Activated gamma-delta T cell (primary cell): ENCODE data around the gene ZFYVE28.
"Not testable (repeated sequence)": the region's sequence is repeated elsewhere in the genome, so short reads cannot be mapped to it uniquely, and the experiment has no call there.

Experiments used
- DNase-seq: peaks from one replicate; lab custom pipeline; 2025; lab: John Stamatoyannopoulos, UW

Gene ZFYVE28

GRCh38 chr4:2390784-2391421 is 27.5 kb downstream of the ZFYVE28 start:
- no peak for DNase-seq

DNA sequence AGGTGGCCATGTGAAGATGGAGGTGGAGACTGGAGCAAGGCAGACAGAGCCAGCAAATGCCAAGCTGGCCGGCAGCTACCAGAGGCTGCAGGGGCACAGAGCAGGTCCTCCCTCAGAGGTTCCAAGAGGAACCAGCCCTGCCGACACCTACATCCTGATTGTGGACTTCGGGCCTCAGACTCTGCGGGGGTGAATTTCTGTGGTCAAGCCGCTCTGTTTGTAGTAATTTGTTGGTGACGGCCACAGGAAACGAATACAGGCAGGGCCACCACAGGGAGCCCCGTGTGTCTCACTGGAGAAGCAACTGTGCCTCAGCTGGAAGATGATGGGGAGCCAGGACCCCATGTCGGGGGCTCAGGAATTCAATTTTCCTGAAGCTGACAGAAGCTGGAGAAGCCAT is 28.3 kb downstream of the ZFYVE28 start:
- DNase-seq = no peak

- DNase-seq = no peak
Observed at GRCh38 chr4:2389691-2390090, 28.8 kb downstream of the ZFYVE28 start.

DNA sequence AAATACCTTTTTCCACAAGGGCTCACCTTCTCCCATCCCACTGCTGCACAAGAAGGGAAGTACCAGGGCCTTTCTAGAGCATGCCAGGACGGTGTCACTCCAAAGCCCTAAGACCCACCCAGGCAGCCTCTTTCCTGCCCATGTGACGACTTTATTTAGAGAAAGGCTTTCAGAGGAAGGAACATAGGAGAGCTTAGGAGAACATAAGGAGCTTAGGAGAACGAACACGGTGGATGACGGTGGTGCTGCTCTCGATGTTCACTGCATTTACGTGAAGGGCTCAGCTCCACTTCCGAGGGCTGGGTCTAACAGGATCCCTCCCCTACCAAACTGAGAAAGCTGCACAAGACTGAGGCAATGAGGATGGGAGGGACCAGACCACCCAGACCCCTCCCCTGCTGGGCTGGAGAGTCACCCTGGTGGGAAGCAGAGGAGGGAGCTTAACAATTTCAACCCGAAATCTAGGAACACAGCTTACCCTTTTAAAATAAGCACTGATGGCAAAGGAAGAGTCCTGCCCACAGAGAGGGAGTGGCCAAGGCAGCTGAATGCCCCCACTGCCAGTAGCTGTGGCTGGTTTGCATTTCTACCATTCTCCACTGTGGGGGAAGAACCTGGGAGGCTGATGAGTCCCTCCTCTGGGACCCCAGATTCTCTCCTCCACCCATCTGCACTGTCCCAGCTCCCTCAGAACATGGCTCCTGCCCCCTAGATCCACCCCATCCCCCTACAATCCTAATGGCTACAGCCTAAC is 29.8 kb downstream of the ZFYVE28 start:
- no peak for DNase-seq

DNA sequence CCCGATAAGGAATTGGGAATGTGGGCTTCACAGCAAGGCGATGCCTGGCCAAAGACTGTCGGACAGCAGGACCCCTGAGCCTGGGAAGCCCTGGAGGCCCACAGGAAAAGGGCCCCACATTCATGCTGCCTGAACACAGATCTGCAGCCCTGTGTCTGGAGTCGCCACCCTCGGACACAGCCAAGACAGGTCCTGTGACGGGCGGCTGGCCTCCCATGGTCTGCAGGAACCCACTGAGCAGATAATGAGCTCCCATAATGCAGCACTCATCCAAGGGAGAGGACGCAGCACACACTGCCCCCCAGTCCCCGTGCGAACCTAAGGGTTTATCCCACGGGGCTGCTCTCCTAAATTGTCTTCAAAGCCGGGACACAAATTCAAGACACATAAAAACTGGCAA is 30.6 kb downstream of the ZFYVE28 start:
- no peak for DNase-seq

- DNase-seq = no peak
Observed at GRCh38 chr4:2387218-2387617, 31.2 kb downstream of the ZFYVE28 start.

- DNase-seq = no peak
Observed at GRCh38 chr4:2386717-2387116, 31.7 kb downstream of the ZFYVE28 start.

DNA sequence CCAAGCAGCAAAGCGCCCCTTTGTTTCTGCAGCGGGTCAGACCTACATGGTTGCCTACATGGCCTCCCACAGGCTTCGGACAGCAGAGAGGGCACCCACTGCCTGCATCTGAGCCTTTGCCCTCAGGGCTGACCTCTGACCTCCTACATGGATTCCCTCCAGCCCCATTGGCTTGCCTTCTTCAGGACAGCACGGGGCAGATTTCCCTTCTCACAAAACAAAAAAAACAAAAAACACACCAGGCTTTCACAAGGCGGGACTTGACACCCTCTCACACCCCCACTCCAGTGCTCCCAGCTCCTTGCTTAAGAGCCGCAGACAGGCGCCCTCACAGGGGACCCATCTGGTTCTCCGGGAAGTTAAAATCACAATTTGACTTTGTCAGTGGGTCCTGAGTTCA is 32.9 kb downstream of the ZFYVE28 start:
- no peak for DNase-seq

DNA sequence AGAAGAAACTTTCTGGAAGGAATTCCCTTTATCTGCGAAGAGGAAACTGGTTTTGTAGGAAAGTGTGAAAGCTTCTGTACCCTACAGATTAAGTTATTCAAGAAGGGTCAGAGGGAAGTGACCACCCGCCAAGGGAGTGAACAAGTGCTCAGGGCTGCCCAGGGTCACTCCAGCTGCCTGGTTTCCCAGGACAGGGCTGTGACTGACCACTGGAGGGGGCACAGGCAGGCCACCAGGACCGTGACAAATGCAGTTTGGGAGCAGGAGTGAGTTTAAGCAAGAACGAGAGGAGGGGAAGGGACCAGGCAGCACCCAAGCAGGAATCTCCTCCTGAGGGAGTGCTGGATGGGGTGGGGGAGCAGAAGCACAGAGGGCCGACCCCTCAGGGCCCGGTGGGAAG is 34.2 kb downstream of the ZFYVE28 start:
- DNase-seq = no peak

- DNase-seq = no peak
Observed at GRCh38 chr4:2383760-2384159, 34.7 kb downstream of the ZFYVE28 start.

GRCh38 chr4:2383220-2383631 is 35.2 kb downstream of the ZFYVE28 start:
- DNase-seq = not testable (repeated sequence)

DNA sequence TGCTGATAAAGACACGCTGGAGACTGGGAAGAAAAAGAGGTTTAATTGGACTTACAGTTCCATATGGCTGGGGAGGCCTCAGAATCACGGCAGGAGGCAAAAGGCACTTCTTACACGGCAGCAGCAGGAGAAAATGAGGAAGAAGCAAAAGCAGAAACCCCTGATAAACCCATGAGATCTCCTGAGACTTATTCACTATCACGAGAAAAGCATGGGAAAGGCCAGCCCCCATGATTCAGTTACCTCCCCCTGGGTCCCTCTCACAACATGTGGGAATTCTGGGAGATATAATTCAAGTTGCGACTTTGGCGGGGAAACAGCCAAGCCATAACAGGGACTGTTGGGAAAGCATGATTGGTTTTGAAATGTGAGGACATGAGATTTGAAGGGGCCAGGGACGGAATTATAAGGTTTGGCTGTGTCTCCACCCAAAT is 35.7 kb downstream of the ZFYVE28 start:
- DNase-seq = not testable (repeated sequence)

- not testable (repeated sequence) for DNase-seq
Observed at GRCh38 chr4:2380589-2380988, 37.9 kb downstream of the ZFYVE28 start.

DNA sequence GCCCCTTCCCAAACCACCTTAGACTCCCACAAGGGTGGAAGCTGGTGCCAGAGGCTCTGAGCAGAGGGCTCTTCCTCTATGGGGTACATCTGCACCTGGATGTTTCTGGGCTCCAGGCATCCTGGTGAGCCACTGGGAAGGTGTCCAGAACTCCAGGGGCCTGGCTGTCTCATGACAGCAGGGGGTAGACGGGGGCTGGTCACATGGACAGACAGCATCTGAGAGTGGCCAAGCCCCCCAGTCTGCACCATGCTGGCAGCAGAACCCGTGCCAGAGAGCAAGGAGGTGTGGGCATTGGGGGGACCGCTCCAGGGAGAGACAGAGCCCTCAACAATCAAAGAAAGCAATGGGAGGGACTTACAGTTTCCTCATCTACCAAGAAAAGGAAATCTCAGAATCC is 39.5 kb downstream of the ZFYVE28 start:
- DNase-seq = no peak

DNA sequence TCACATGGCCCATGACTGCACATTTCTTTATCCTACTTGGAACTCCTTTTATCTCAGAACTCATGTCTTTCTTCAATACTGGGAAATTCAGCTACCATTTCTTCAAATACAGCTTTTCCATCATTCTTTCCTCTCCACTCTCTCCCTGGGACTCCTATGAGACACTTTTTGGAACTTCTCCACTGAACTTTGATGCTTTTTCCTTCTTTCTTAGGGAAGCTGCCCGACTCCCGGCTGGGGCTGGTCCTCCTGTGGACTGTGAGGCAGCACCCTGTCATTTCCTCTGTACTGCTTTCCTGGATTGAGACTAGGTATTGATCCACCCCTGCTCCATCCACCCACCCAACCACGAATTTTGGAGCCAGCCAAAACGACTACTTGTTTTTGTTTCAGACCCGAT is 40.0 kb downstream of the ZFYVE28 start:
- DNase-seq = no peak

DNA sequence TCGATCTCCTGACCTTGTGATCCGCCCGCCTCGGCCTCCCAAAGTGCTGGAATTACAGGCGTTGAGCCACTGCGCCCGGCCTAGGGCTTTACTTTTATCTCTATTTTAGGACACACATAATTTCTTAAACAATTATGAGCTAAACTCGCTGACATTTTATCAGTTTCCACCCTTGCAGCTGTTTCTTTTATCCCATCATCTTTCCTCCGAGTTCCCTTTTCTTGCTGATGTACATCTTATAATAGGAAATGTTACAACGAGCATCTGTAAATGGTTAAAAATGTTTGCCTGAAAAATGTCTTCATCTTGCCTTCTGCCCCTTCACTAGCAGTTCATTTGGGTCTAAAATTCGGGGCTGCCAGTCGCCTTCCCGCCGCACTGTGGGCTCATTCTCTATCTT is 41.2 kb downstream of the ZFYVE28 start:
- no peak for DNase-seq

- no peak for DNase-seq
Observed at GRCh38 chr4:2375427-2375826, 43.0 kb downstream of the ZFYVE28 start.

DNA sequence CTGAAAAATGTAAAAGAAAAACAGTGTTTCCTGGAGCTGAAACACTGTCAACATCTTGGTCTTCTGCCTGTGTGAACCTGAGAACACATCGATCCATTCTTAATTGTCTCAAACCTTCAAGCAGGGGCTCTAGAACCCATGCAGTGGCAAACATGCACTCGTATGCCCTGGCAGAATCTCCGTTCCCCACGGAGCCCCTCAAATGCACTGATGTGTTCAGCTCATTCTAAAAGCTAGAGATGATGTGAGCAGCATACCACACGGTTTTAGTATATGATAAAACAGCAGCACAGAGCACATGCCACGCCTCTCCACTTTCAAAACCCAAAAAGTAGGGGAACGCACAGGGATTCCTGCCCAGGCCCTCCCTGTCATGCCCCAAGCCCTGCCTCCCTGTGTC is 44.9 kb downstream of the ZFYVE28 start:
- no peak for DNase-seq

DNA sequence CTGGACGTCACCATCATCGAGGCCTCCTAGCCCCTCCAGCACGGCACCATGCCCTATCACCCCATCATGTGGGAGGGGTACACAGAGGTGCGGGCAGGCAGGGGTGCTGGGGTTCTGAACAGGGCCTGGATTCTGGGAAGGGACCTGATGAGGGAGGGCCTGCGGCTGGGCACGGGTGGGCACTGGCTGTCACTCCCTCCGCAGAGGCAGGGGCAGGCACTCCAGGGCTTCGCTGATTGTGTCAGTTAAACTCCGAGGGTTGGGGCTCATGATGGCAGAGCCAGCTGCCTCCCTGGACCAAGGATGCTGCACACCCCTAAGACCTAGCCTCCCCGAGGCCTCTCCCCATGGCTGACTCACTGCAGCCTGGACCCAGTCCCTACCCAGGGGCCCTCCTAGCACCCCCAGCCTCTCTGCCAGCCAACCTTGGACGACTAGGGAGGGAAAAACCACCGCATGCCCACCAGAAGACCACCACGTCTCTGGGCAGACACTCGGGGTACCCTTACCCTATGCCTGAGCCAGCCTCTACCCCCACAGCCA is 45.9 kb downstream of the ZFYVE28 start:
- DNase-seq = no peak

DNA sequence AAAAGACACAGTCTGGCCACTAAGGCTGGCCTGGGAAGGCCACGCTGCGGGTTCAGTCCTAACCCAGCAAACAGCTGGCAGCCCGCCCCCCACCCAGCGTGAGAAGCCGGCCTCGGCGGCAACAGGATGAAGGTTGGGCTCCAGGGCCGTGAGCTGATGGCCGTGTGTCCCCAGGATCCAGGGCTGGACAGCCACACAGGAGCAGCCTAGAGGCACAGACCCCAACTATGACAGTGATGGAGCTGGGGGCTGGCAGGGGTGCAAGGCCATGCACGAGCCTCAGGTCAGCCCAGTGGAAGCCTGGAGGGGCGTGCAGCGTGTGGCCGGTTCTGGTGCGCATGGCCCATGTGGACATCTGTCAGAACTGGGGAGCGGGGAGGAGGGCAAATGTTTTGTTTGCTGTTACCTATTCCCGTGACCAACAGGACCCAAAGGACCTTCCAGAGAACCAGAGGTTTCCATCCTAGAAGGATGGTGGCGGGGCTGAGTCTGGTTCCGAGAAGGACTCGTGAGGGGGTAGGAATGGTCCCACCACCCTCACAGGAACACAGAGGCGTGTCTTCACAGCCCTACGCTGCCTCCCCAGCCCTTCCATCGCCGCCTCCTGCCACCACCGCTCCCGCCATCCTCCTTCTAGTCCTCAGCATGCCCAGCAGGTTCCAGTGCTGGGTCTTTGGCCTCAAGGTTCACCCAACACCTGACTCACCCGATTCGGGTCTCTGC is 46.5 kb downstream of the ZFYVE28 start:
- DNase-seq = no peak

DNA sequence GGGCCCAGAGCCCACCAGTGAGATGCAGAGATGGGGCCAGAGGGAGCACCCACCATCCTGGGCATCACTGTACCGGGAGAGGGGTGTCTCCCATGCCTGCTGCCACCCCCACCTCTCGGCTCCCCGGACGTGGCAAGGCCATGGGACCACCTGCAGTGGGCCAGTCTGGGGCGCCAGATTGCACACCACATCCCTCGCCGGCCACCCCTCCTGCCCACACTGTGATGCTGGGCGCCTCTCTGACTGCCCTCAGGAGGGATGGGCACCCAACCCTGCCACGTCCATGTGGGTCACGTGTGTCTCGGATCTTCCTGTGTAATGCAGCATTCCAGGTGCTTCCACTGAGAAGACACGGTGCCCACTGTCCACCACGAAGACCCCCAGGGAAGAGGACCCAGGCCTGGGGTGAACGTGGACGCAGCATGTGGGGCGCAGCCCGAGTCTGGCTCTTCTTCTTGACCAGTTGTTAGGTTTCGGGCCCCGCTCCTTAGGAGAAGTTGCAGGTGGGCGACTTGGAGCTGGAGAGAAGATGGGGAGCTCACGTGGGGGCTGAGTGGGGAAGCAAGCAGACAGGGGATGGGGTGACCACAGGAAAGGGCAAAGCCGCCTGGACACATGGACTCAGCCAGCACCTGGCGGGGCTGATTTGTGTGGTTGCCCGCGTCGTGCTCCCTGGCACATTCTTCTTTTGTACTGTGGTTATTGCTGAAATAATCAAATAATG is 47.7 kb downstream of the ZFYVE28 start:
- no peak for DNase-seq
